ENCODE measurements around the gene CHMP2A.
"Not testable (repeated sequence)": the region's sequence is repeated elsewhere in the genome, so short reads cannot be mapped to it uniquely, and the experiment has no call there.

Gene CHMP2A

DNA sequence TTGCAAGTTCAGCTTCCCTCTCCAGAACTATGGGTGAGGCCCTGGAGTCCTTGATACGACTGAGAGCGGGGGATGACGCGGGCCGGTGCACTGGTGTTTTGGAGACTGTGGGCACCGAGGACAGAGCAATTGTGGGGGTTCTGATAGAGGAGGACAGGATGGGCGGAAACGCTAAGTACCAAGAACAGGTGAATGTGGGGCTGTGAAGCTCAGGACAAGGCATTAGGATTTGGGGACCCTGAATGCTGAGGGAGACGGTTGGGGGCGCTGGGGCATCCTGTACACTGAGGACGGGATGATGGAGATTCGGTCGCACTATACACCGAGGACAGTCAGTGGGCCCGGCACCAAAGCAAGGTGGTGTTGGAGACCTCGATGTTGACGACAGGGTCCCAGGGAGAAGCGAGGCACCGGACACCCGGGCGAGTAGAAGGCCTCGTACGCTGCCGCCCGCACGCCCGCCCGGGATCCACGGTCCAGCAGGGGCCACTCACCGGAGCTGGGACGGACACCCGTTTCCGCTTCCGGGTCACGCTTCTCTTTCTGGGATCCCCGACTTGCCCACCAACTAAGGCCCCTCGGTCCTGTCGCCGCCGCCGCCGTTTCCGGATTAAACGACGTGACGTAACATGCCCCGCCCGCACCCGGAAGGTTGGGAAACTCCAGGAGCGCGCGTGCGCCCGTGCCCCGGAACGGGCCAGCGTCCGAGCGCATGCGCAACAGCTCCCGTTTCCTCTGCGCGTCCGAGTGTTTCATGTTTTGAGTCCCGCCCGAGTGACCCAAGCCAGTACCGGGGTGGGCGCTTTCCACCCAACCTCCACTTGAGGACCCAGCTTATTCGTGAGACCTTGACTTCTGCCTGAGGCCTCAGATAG is at the start of gene CHMP2A:
Gene CHMP2A (minus strand): TSS at position 612 of the 875 bp plus-strand sequence. CDS start 893 bp downstream, outside the sequence.
- DNase-seq = peak; percentile 98

- DNase-seq = no peak
Measured at GRCh38 chr19:58586133-58586765, 31.3 kb upstream of the CHMP2A start.

DNA sequence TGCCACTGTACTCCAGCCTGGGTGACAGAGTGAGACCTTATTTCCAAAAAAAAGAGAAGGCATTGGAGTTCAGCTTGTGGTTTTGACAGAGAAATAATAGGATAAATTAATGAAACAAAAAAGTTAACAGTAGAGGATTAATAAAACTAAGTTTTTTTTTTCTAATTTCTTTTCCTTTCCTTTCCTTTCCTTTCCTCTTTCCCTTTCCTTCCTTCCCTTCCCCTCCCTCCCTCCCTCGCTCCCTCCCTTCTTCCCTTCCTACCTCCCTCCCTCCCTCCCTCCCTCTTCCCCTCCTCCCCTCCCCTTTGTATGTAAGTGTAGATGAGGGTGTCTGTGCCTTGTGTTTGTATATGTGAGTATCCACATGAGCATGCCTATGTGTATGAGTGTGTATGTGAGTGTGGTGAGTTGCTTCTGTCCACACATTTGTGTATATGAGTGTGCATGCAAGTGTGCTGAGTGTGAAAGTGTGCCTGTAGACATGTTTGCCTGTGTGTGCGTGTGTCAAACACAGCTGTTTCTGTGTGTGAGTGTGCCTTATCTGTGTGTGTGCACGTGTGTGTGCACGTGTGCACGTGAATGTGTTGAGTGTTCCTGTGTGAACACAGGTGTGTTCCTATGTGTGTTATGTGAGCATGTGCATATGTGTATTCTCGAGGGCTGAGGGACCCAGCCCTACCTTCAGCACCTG is 30.7 kb upstream of the CHMP2A start:
- DNase-seq = no peak

DNA sequence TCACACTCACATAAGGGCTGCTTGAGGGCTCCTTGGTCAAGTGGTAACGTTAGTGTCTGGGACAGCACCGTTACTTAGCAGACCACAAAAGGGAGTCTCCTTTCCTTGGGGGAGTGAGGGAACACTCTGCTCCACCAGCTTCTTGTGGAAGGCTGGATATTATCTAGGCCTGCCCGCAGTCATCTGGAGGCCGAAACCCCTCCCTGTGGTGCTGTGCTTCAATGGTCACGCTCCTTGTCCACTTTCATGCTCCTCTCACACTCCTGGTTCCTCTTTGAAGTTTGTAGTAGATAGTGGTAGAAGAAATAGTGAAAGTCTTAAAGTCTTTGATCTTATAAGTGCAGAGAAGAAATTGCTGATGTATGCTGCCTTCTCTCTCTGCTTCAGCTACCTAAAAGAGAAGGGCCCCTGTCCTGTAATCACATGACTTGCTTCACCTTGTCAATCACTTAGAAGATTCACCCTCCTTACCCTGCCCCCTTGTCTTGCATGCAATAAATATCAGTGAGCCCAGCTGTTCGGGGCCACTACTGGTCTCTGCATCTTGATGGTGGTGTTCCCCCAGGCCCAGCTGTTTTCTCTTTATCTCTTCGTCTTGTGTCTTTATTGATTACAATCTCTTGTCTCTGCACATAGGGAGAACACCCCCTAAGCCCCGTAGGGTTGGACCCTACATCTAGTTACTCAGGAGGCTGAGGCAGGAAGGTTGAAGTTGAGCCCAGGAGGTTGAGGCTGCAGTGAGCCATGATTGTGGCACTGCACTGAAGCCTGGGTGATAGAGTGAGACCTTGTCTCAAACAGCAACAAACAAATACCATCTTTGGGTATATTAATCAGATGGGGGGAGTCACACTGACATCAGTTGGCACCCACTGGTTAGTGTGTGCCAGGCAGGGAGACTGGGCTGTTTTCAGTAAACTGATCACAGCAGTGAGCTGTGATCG is 29.9 kb upstream of the CHMP2A start:
- DNase-seq = no peak

GRCh38 chr19:58582985-58583384 is 28.1 kb upstream of the CHMP2A start:
- no peak for DNase-seq

DNA sequence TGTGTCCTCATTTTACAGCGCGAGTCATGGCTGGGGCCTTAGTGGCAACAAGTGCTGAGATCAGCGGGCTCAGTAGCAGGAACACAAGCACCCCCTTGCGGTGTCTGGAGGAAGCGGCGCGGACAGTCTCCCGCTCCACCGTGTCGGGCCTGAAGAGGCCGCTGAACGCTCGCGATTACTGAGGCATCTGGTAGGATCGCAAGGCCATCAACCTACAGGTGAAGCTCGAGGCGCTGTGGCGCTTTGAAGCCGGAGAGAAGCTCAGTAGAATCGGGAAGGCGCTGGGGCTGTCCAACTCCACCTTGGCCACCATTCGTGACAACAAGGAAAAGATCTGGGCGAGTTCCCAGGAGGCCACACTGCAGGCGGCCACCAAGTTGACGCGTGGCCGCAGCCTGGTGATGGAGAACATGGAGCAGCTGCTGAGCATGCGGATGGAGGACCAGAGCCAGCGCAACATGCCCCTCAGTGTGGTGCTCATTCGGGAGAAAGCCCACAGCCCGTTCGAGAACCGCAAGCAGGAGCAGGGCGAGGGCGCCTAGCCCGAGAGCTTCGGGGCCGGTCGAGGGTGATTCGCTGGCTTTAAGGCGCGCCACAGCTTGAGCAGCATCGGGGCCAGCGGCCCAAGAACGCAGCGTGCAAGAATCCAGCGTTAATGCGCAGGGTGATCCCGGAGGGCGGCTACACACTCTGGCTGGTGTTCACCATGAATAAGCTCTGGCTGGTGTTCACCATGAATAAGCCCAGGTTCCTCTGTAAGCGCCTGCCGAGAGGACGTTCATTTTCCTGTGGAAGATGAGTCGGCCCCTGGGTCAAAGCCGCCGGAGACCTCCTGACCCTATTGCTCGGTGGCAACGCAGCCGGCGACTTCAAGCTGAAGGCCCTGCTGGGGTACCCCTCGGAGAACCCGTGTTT is 26.6 kb upstream of the CHMP2A start:
- DNase-seq = peak; percentile 92

GRCh38 chr19:58579473-58580142 is 24.7 kb upstream of the CHMP2A start:
- DNase-seq = no peak

DNA sequence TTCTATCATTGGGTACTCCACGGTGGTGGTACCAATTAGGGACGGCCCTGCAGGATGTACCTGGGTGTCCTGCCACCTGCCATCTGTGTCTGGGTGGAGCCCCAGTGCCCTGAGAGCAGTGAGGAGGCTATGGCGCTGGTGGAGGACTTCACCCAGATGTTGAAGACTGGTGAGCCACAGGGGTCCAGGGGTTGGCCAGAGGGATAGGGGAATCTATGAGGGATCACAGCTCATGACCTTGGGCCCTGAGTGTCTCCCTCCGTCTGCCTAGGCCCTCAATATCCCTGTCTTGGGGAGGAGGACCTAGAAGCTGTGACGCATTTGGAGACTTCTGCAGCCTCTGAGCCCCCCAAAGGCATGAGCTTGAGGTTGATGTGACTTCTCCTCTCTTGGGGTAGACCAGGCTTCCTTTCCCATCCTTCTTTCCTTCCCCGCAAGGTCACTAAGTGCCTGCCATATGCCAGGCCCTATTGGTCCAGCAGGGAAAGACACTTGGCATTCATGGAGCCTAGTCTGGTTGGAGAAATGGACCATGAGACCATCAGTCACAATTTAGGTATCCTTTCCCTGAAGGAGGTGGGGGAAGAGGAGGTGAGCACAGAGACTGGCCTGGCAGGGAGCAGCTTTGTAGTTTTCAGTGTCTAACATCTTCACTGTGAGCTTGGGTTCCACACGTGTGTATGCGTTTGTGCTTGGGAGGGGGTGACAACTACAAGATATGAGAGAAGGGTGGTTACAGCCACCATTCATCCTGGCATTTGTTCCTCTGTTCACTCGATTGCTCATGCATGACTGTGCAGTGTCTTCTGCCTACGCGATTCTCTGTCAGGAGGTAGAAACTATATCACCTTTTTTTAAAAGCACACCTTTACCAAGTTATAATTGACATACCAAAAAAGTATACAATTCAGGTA is 23.4 kb upstream of the CHMP2A start:
- DNase-seq = no peak

GRCh38 chr19:58577581-58577980 is 22.7 kb upstream of the CHMP2A start:
- DNase-seq = not testable (repeated sequence)

GRCh38 chr19:58575183-58576041 is 20.5 kb upstream of the CHMP2A start:
- peak; percentile 75 for DNase-seq

- DNase-seq = no peak
Measured at GRCh38 chr19:58573658-58574164, 18.8 kb upstream of the CHMP2A start.

DNA sequence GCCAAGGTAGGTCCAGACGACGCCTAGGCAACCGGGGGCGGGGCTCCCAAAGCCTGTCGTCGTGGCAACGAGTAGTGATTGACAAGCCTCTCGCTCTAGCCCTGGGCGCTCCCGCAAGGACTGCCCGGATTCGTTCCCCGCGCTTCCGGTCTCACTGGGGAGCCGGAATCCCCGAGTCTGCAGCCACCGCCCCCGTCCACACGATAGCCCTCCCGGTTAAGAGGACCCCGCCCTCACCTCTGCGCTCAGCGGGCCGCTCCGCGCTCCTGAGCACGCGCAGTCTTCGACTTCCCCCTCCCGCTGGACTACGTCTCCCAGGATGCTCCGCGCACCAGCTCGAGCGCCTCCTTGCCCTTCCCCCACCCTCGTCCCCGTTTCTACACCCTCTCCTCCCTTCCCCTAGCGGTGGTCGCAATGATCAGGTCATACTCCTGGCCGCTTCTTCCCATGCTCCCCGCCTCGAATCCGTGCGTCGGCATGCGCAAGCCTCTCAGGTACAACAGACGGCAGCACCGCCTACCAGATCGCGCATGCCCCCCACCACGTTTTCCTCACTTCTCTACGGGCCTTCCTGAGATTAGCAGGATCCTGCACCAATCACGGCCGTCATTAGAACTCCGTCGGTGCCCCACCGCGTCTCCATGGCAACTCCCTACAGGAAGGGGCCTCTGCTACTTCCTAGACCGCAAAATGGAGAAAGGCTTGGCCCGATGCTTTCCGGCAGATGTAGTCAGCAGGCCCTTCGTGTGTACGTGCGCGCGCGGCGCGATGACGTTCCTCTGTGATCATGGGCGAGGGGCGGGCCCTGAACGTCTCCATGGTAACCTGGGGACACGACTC is 18.1 kb upstream of the CHMP2A start, which contains the start of gene MZF1:
Gene MZF1 (minus strand): TSS at position 518 of the 840 bp plus-strand sequence. CDS start 1,946 bp downstream, outside the sequence.
- DNase-seq = peak; percentile 100

DNA sequence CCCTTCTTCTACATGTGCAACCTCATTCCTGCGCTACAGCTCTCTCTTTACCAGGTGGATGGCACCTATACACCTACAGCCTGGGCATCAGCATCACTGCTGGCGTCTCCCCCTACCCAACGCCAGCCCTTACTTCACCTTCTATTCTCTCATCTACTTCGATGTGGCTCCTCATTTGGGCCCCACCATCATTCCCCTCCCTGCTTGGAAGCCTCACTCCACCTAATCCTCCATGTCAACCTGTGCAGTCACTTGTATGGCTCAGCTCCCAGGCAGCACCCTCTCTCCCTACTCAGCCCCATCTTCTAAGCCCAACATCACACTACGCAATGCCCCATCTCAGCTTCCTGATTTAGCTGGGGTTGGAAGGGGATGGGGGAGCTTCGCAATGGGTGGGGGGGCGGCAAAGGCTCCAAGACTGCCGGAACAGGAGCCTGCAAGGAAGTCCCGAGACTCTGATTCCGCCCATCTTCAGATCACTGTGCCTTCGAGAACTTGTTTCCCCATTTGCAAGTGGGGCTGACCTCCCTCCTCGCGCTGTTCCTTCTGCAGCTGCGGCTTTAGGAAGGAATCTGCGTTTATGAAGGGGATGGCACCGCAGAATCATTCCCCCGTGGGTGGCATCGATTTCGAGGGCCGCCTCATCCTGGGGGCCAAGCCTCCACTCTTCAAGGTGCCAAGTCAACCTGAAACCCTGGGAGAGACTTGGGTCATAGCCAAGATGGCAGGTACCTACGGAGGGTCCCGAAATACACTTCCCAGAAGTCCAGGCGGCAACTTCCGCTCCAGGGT is 17.3 kb upstream of the CHMP2A start:
- no peak for DNase-seq

- no peak for DNase-seq
Measured at GRCh38 chr19:58571575-58571947, 16.7 kb upstream of the CHMP2A start.

- peak; percentile 18 for DNase-seq
Measured at GRCh38 chr19:58570770-58571574, 16.1 kb upstream of the CHMP2A start.

Data from activated CD8-positive, alpha-beta memory T cell treated with anti-CD3 and anti-CD28 coated beads, Interleukin-2, amount 50 U/mL, for 4 hours (primary cell).